Lung (tissue), 12 donors: ENCODE results near the gene PLCH1. TPM values are rescaled to one million over a fixed set of nuclear protein-coding genes. Genes with fewer than 3 reads are reported as not detected.

Source experiments
- ATAC-seq: fragments of 200-7000 bp; cut with Tn5 transposase; one replicate; pipeline ENCODE4 v1.9.1; 2020; ENCODE audit warnings: moderate number of reproducible peaks; ENCODE audit not compliant: insufficient read depth, low FRiP score
- DNase-seq, 3 donors: peaks; one replicate each; pipeline ENCODE4 v3.0.0-alpha.2; 2013 to 2017
- H3K27ac ChIP-seq, 2 donors: one replicate each; pipeline ENCODE4 v1.5.1; 2013; ENCODE audit warnings: mild to moderate bottlenecking in 2 of 2, moderate library complexity in 2 of 2, control low read depth in 1 of 2, inconsistent platforms in 1 of 2, low read depth in 1 of 2, low read length in 1 of 2
- H3K27me3 ChIP-seq, 3 donors: one replicate each; pipeline ENCODE4 v1.5.1; 2013; ENCODE audit warnings: low read length in 2 of 3; ENCODE audit not compliant: control insufficient read depth in 3 of 3, insufficient read depth in 3 of 3
- H3K36me3 ChIP-seq, 4 donors: one replicate each; pipeline ENCODE4 v1.5.1; 2013; ENCODE audit warnings: low read length in 4 of 4, mild to moderate bottlenecking in 1 of 4, moderate library complexity in 1 of 4; ENCODE audit not compliant: control insufficient read depth in 4 of 4, insufficient read depth in 4 of 4
- H3K4me1 ChIP-seq, 5 donors: one replicate each; pipeline ENCODE4 v1.5.1; 2013; ENCODE audit warnings: low read length in 5 of 5, mild to moderate bottlenecking in 2 of 5, moderate library complexity in 1 of 5; ENCODE audit not compliant: control insufficient read depth in 5 of 5, insufficient read depth in 5 of 5
- H3K4me3 ChIP-seq: one replicate; pipeline ENCODE4 v1.5.1; 2013; ENCODE audit warnings: mild to moderate bottlenecking, control low read depth, moderate library complexity
- H3K9ac ChIP-seq, 2 donors: one replicate each; pipeline ENCODE4 v1.5.1; 2013; ENCODE audit warnings: low read length in 2 of 2, control low read depth in 1 of 2; ENCODE audit not compliant: insufficient read depth in 1 of 2
- H3K9me3 ChIP-seq, 4 donors: one replicate each; pipeline ENCODE4 v1.5.1; 2013; ENCODE audit warnings: low read length in 3 of 4, mild to moderate bottlenecking in 1 of 4, moderate library complexity in 1 of 4; ENCODE audit not compliant: control insufficient read depth in 4 of 4, insufficient read depth in 3 of 4
- CTCF ChIP-seq: IDR thresholded peaks from 2 replicates; pipeline ENCODE4 v1.5.1; 2012; ENCODE audit warnings: mild to moderate bottlenecking; ENCODE audit errors: control extremely low read depth, extremely low read depth
- WGBS, 2 donors: extraction: QIAGEN DNeasy Blood & Tissue Kit; methylation state at CpG; one replicate each; pipeline ENCODE4 v1.1.7; 2013; 5-methylcytosine and 5-hydroxymethylcytosine counted together
- polyA plus RNA-seq, 2 donors: library from polyadenylated mRNA; stranded (reverse); fragments of 200-250 nt; gene quantifications; one replicate each; pipeline ENCODE4 v1.2.1, GENCODE V29; 2013
- total RNA-seq, 2 donors: library from RNA; depleted of rRNA in 1 of 2; stranded (reverse); fragments of >200 nt in 1 of 2; gene quantifications; one replicate each; pipeline ENCODE4 v1.2.1, GENCODE V29; 2014 to 2021
- donor health status: control.
- donor health status: control.
- donor health status: Bipolar disorder and iron deficiency.
- donor health status: healthy.
- donor health status: DM: yes; HTN: yes; CAD: no.

Gene PLCH1
- total and polyA plus RNA-seq, 4 donors: 2.5 to 22.8 (median 9.1) TPM

GRCh38 chr3:155594526-155595187 lies 150.2 kb downstream of the PLCH1 start:
- H3K27me3 ChIP-seq: no peaks in the 10 kb centered on the region
- H3K9ac ChIP-seq: no peak overlapping the region
- no peak overlapping the region for H3K4me3 ChIP-seq
- TF ChIP-seq CTCF: no peak
- DNase-seq: no peak
- no peak for ATAC-seq
- no peaks in the 10 kb centered on the region for H3K9me3 ChIP-seq
- H3K36me3 ChIP-seq: no peaks in the 10 kb centered on the region
- no peaks in the 10 kb centered on the region for H3K4me1 ChIP-seq
- no peak overlapping the region for H3K27ac ChIP-seq
- 70 to 74% methylated on average over 4 of the region's 4 CpGs for WGBS, 2 donors

GRCh38 chr3:155587581-155587980 lies 157.3 kb downstream of the PLCH1 start:
- Histone ChIP-seq H3K36me3 (no peaks in the 10 kb centered on the region), H3K27me3 (no peaks in the 10 kb centered on the region), H3K4me3 (no peak overlapping the region), H3K27ac (no peak overlapping the region), H3K4me1 (no peaks in the 10 kb centered on the region), H3K9me3 (no peaks in the 10 kb centered on the region), H3K9ac (no peak overlapping the region)
- TF ChIP-seq CTCF: no peak
- no peak for ATAC-seq
- DNase-seq: no peak
- WGBS, 2 donors: 90 to 100% methylated on average over 2 of the region's 2 CpGs

GRCh38 chr3:155585384-155585783 lies 159.5 kb downstream of the PLCH1 start:
- H3K27me3 ChIP-seq: no peaks in the 10 kb centered on the region
- WGBS, 2 donors: 90 to 92% methylated on average over 2 of the region's 2 CpGs
- no peak for ATAC-seq

More at GRCh38 chr3:155585384-155585783, 159.5 kb downstream of the PLCH1 start:
- H3K4me1 ChIP-seq: no peaks in the 10 kb centered on the region
- H3K36me3 ChIP-seq: no peaks in the 10 kb centered on the region
- no peaks in the 10 kb centered on the region for H3K9me3 ChIP-seq
- TF ChIP-seq CTCF: no peak
- no peak overlapping the region for H3K4me3 ChIP-seq
- DNase-seq: no peak
- H3K9ac ChIP-seq: no peak overlapping the region
- no peak overlapping the region for H3K27ac ChIP-seq
